Measurements from ENCODE around the gene CHP2. TPM values are rescaled to one million over a fixed set of nuclear protein-coding genes. Genes with fewer than 3 reads are reported as not detected.
"Not testable (repeated sequence)": the region's sequence is repeated elsewhere in the genome, so short reads cannot be mapped to it uniquely, and the experiment has no call there.

CHP2 gene
- total and polyA plus RNA-seq, 2 donors (not counting 3 experiments of a cell fraction or from before 2014, with no cell fraction given) = not detected

DNA sequence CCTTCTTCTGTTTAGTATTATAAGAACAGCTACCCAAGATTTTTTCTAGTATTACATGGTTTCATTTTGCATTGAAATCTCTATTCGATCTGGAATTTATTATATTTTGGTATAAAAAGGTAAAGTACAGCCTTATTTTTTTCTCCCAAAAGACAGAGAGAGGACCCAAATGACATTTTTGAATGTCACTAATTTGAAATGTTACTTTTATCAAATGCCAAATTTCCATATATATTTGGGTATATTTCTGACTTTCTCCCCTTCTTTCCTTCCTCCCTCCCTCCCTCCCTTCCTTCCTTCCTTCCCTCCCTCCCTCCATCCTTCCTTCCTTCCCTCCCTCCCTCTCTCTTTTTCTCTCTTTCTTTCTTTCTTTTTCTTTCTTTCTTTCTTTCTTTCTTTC is 6.2 kb upstream of the CHP2 start:
- FAIRE-seq (no peak), DNase-seq (ENCODE audit: low read depth, low spot score) (no peak)
- Histone ChIP-seq H3K36me3 (ENCODE audit: control insufficient read depth in 2 of 2, extremely low read depth in 1 of 2, insufficient read depth in 2 of 2, low read length in 2 of 2) (no peaks in the 10 kb centered on the region), H3K4me3 (replicated peaks in 1 of 3; ENCODE audit: insufficient read depth in 1 of 3, low read depth in 1 of 3, low read length in 3 of 3) (no peak overlapping the region), H3K4me1 (ENCODE audit: control insufficient read depth, extremely low read depth, insufficient read depth, low read length) (no peaks in the 10 kb centered on the region), H3K9me3 (replicated peaks; ENCODE audit: control insufficient read depth, insufficient read depth, low read length) (no peaks in the 10 kb centered on the region), H3K27me3 (ENCODE audit: control insufficient read depth in 2 of 2, insufficient read depth in 2 of 2, low read length in 2 of 2) (peaks cover 0 to 1% of the 10 kb centered on the region in 2 experiments), H3K4me2 (ENCODE audit: insufficient read depth, low read length) (no peak overlapping the region), H3K9me1 (replicated peaks; ENCODE audit: control insufficient read depth, extremely low read depth, insufficient read depth, low read length) (no peaks in the 10 kb centered on the region), H3K27ac (ENCODE audit: insufficient read depth, low read depth, low read length) (no peak overlapping the region), H4K20me1 (replicated peaks; ENCODE audit: control insufficient read depth, extremely low read depth, insufficient read depth, low read length) (no peaks in the 10 kb centered on the region), H3K9ac (replicated peaks; ENCODE audit: extremely low read depth, insufficient read depth, low read length) (no peak overlapping the region), H3K79me2 (ENCODE audit: control insufficient read depth, insufficient read depth, low read length) (no peaks in the 10 kb centered on the region), H2AFZ (ENCODE audit: low read depth, low read length) (no peak overlapping the region)
- TF ChIP-seq FOS (IDR thresholded peaks at IDR 0.05; ENCODE audit: borderline replicate concordance, insufficient read depth, low read length) (no peak), POLR2AphosphoS5 (IDR thresholded peaks at IDR 0.05; ENCODE audit: insufficient read depth, low read depth, low read length) (no peak), MYC (IDR thresholded peaks at IDR 0.05; ENCODE audit: low read depth, low read length) (no peak), MAX (IDR thresholded peaks at IDR 0.05; ENCODE audit: insufficient read depth, insufficient read length) (no peak), EZH2 (IDR thresholded peaks at IDR 0.05; ENCODE audit: borderline replicate concordance, low read depth, low read length, severe bottlenecking) (no peak), JUN (IDR thresholded peaks at IDR 0.05; ENCODE audit: borderline replicate concordance, insufficient read depth, insufficient read length, low read depth) (no peak), GATA2 (IDR thresholded peaks at IDR 0.05; ENCODE audit: insufficient read depth, insufficient read length, low read depth, low read length) (no peak), POLR2A (IDR thresholded peaks at IDR 0.05; ENCODE audit: low read depth, low read length) (no peak)
- TF ChIP-seq, protein P1, sequence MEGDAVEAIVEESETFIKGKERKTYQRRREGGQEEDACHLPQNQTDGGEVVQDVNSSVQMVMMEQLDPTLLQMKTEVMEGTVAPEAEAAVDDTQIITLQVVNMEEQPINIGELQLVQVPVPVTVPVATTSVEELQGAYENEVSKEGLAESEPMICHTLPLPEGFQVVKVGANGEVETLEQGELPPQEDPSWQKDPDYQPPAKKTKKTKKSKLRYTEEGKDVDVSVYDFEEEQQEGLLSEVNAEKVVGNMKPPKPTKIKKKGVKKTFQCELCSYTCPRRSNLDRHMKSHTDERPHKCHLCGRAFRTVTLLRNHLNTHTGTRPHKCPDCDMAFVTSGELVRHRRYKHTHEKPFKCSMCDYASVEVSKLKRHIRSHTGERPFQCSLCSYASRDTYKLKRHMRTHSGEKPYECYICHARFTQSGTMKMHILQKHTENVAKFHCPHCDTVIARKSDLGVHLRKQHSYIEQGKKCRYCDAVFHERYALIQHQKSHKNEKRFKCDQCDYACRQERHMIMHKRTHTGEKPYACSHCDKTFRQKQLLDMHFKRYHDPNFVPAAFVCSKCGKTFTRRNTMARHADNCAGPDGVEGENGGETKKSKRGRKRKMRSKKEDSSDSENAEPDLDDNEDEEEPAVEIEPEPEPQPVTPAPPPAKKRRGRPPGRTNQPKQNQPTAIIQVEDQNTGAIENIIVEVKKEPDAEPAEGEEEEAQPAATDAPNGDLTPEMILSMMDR (IDR thresholded peaks at IDR 0.05; ENCODE audit: extremely low read depth in 1 of 2, insufficient read depth in 1 of 2, low read depth in 1 of 2, low read length in 2 of 2) = no peak
- dilution Hi-C loops (cut with MboI; ENCODE audit: extremely low pct_ligation_motif_present, low sequenced_read_pairs) (no loop called here), intact Hi-C loops (cut with micrococcal nuclease) (no loop called here)
- BruUV-seq (replicated peaks) = no TSS peak
- ChIA-PET CTCF (interaction anchor here (1.1 to 1.2 kb wide), 2 partner anchors 262 to 268 kb away, joined by 3 read pairs; no protein-coding TSS in a partner anchor), POLR2A (no interaction called here)

- CTCF ChIA-PET = interaction anchor here (1.0 kb wide), 1 partner anchor 20 kb away, joined by 4 read pairs; no protein-coding TSS in a partner anchor
- peaks cover 13 to 24% of the 10 kb centered on the region in 2 experiments for H3K27me3 ChIP-seq (ENCODE audit: control insufficient read depth in 2 of 2, insufficient read depth in 2 of 2, low read length in 2 of 2)
These were observed 3.8 kb upstream of the CHP2 start for GRCh38 chr16:23751053-23751452.

More at GRCh38 chr16:23751053-23751452, 3.8 kb upstream of the CHP2 start:
- H3K9ac ChIP-seq (replicated peaks; ENCODE audit: extremely low read depth, insufficient read depth, low read length); intact Hi-C loops (cut with micrococcal nuclease); DNase-seq (ENCODE audit: low read depth, low spot score); H3K27ac ChIP-seq (ENCODE audit: insufficient read depth, low read depth, low read length); FAIRE-seq; H4K20me1 ChIP-seq (replicated peaks; ENCODE audit: control insufficient read depth, extremely low read depth, insufficient read depth, low read length); H3K9me3 ChIP-seq (replicated peaks; ENCODE audit: control insufficient read depth, insufficient read depth, low read length); H3K9me1 ChIP-seq (replicated peaks; ENCODE audit: control insufficient read depth, extremely low read depth, insufficient read depth, low read length); dilution Hi-C loops (cut with MboI; ENCODE audit: extremely low pct_ligation_motif_present, low sequenced_read_pairs); H3K36me3 ChIP-seq (ENCODE audit: control insufficient read depth in 2 of 2, extremely low read depth in 1 of 2, insufficient read depth in 2 of 2, low read length in 2 of 2); H2AFZ ChIP-seq (ENCODE audit: low read depth, low read length); H3K4me3 ChIP-seq (replicated peaks in 1 of 3; ENCODE audit: insufficient read depth in 1 of 3, low read depth in 1 of 3, low read length in 3 of 3); H3K4me2 ChIP-seq (ENCODE audit: insufficient read depth, low read length); H3K79me2 ChIP-seq (ENCODE audit: control insufficient read depth, insufficient read depth, low read length); POLR2A ChIA-PET; BruUV-seq (replicated peaks); H3K4me1 ChIP-seq (ENCODE audit: control insufficient read depth, extremely low read depth, insufficient read depth, low read length): not testable (repeated sequence)

Data from endothelial cell of umbilical vein (primary cell).